Frontal cortex (tissue), 1 donor: ENCODE data around the gene VMA21. TPM values are rescaled to one million over a fixed set of nuclear protein-coding genes. Genes with fewer than 3 reads are reported as not detected.

Source experiments
- total RNA-seq: library from RNA; depleted of rRNA; stranded (reverse); fragments of >200 nt; gene quantifications from one replicate; pipeline ENCODE4 v1.2.3, GENCODE V29; 2014

Gene VMA21
- total RNA-seq, 1 donor from 2014 or later = 183 TPM

Other genes with a start within 250 kb of the VMA21 start
- gene GPR50, start 220.6 kb upstream of the VMA21 start, total RNA-seq = not detected
- not detected for gene PASD1, start 166.5 kb downstream of the VMA21 start, total RNA-seq